Kidney (tissue), 22 donors: ENCODE data around the gene MYL3. TPM values are rescaled to one million over a fixed set of nuclear protein-coding genes. Genes with fewer than 3 reads are reported as not detected.
A peak's percentile ranks its signal among the peaks of the same experiment; 100 is the strongest.
"Not testable (repeated sequence)": the region's sequence is repeated elsewhere in the genome, so short reads cannot be mapped to it uniquely, and the experiment has no call there.

Experiments
- DNase-seq, 5 donors: peaks; one replicate each; pipeline ENCODE4 v3.0.0-alpha.2; 2013 to 2020
- FAIRE-seq: peaks from 2 replicates; lab custom pipeline; 2012; peaks lifted over from hg19 to GRCh38; lab: Jason Lieb, UNC
- H3K27ac ChIP-seq, 2 donors: one replicate each; pipeline ENCODE4 v1.7.0; 2013; ENCODE audit warnings: low read depth in 2 of 2, low read length in 2 of 2, inconsistent platforms in 1 of 2
- H3K27me3 ChIP-seq: one replicate; pipeline ENCODE4 v1.7.1; 2013; ENCODE audit warnings: low read length, inconsistent platforms; ENCODE audit not compliant: control insufficient read depth, insufficient read depth
- H3K36me3 ChIP-seq, 3 donors: one replicate each; pipeline versions ENCODE4 v1.7.0 to v1.7.1; 2013; ENCODE audit warnings: low read length in 3 of 3, control low read depth in 1 of 3, inconsistent platforms in 1 of 3; ENCODE audit not compliant: insufficient read depth in 3 of 3, control insufficient read depth in 2 of 3
- H3K4me1 ChIP-seq, 3 donors: one replicate each; pipeline versions ENCODE4 v1.7.0 to v1.7.1; 2013; ENCODE audit warnings: low read length in 3 of 3, inconsistent platforms in 1 of 3, low read depth in 1 of 3; ENCODE audit not compliant: control insufficient read depth in 2 of 3, insufficient read depth in 2 of 3
- H3K4me3 ChIP-seq, 3 donors: one replicate each; pipeline versions ENCODE4 v1.7.0 to v1.8.1; 2013; ENCODE audit warnings: low read length in 3 of 3, control low read depth in 1 of 3, inconsistent platforms in 1 of 3
- H3K9ac ChIP-seq, 3 donors: one replicate each; pipeline versions ENCODE4 v1.7.0 to v1.7.1; 2013; ENCODE audit warnings: low read length in 3 of 3, control low read depth in 1 of 3, inconsistent platforms in 1 of 3
- H3K9me3 ChIP-seq, 3 donors: one replicate each; pipeline versions ENCODE4 v1.7.0 to v1.7.1; 2013; ENCODE audit warnings: low read length in 3 of 3, control low read depth in 1 of 3, inconsistent platforms in 1 of 3; ENCODE audit not compliant: control insufficient read depth in 2 of 3, insufficient read depth in 1 of 3
- CTCF ChIP-seq: IDR thresholded peaks from 3 replicates; pipeline ENCODE4 v1.5.1; 2012; ENCODE audit warnings: mild to moderate bottlenecking, moderate library complexity, borderline replicate concordance; ENCODE audit not compliant: insufficient read depth; ENCODE audit errors: extremely low read depth
- intact Hi-C: fragments of 100-400 bp; cut with DNase I; formaldehyde crosslinking; loops from one replicate; pipeline ENCODE4 v1.11.1; 2022
- long read RNA-seq, 10 donors: library from polyadenylated mRNA in 1 of 10; unstranded in 1 of 10; transcript quantifications; one replicate each; pipeline ENCODE4 v2.0.0 and lab custom pipeline, GENCODE V29; 2021 to 2026
- polyA plus RNA-seq: library from polyadenylated mRNA; stranded (reverse); fragments of 350-450 nt; fragmentation: Illumina TruSeq; extraction: RNeasy Lipid Tissue Mini Kit (QIAGEN cat#74804); gene quantifications from one replicate; pipeline ENCODE4 v1.2.3, GENCODE V29; 2014; ENCODE audit warnings: low read depth, low replicate concordance; ENCODE audit not compliant: insufficient read depth
- total RNA-seq: library from RNA; stranded (reverse); fragmentation: NEBNext Ultra II Directional; extraction: Animal tissue kit (Norgen Biotek cat#: 25700); gene quantifications from one replicate; pipeline ENCODE4 v1.2.1, GENCODE V29; 2021
- donor health status: control.
- donor health status: control.
- donor health status: control.
- donor health status: control.
- donor health status: control.
- donor health status: DM: yes; HTN: yes; CAD: no.
- donor health status: Normal renal cell carcinoma (clear cell type).

Gene MYL3
- total RNA-seq, result 41.3 TPM
- polyA plus RNA-seq, result 81.9 TPM
- long read RNA-seq, donor 1, partial matches to known transcripts, result 160 of 167 reads
- long read RNA-seq, donor 1, other reads (novel, unspliced or antisense), result 5 of 167 reads
- long read RNA-seq, donor 2, partial matches to known transcripts, result 0 of 3 reads
- long read RNA-seq, donor 2, other reads (novel, unspliced or antisense), result 0 of 3 reads
- long read RNA-seq, donor 3, partial matches to known transcripts, result 82 of 83 reads
- long read RNA-seq, donor 3, other reads (novel, unspliced or antisense), result 0 of 83 reads
- long read RNA-seq, donor 4, partial matches to known transcripts, result 145 of 157 reads
- long read RNA-seq, donor 4, other reads (novel, unspliced or antisense), result 12 of 157 reads
- long read RNA-seq, donor 5, result 0 reads
- long read RNA-seq, donor 6, partial matches to known transcripts, result 59 of 62 reads
- long read RNA-seq, donor 6, other reads (novel, unspliced or antisense), result 0 of 62 reads
- long read RNA-seq, donor 7, partial matches to known transcripts, result 9 of 31 reads
- long read RNA-seq, donor 7, other reads (novel, unspliced or antisense), result 22 of 31 reads
- long read RNA-seq, donor 8, partial matches to known transcripts, result 45 of 46 reads
- long read RNA-seq, donor 8, other reads (novel, unspliced or antisense), result 0 of 46 reads
- long read RNA-seq, donor 9, partial matches to known transcripts, result 0 of 1 reads
- long read RNA-seq, donor 9, other reads (novel, unspliced or antisense), result 0 of 1 reads
- long read RNA-seq, donor 10, partial matches to known transcripts, result 107 of 108 reads
- long read RNA-seq, donor 10, other reads (novel, unspliced or antisense), result 0 of 108 reads

GRCh38 chr3:46863261-46863782, at the start of gene MYL3:
MYL3 (minus strand) TSS chr3:46863444; CDS start chr3:46863390, 54 bp downstream.
- Histone ChIP-seq H3K27ac (no peak within 1 kb of the TSS), H3K9ac (no peak within 1 kb of the TSS), H3K4me1 (peaks cover 0 to 39% (median 29%) of the 10 kb centered on the region in 3 donors), H3K27me3 (no peaks in the 10 kb centered on the region), H3K4me3 (no peak within 1 kb of the TSS), H3K36me3 (no peaks in the 10 kb centered on the region), H3K9me3 (no peaks in the 10 kb centered on the region)
- no peak for FAIRE-seq
- DNase-seq, result peak in 2 of 5 donors; percentile 30 to 36
- intact Hi-C loops, result no loop called here
- TF ChIP-seq CTCF, result no peak

- H3K9ac ChIP-seq, result no peak overlapping the region
- DNase-seq, result no peak
- H3K9me3 ChIP-seq, result no peaks in the 10 kb centered on the region
- TF ChIP-seq CTCF, result no peak
- no peak overlapping the region for H3K27ac ChIP-seq
- no peaks in the 10 kb centered on the region for H3K27me3 ChIP-seq
- intact Hi-C loops, result loop anchor here (5.0 kb wide), 1 partner anchor 206 kb away; no protein-coding TSS in a partner anchor
- H3K4me3 ChIP-seq, result no peak overlapping the region
- peaks cover 0 to 20% (median 8%) of the 10 kb centered on the region in 3 donors for H3K4me1 ChIP-seq
- no peak for FAIRE-seq
- peaks cover 0 to 6% (median 5%) of the 10 kb centered on the region in 3 donors for H3K36me3 ChIP-seq
Observed at GRCh38 chr3:46912986-46913385, 49.7 kb upstream of the MYL3 start.

- H3K27ac ChIP-seq, H3K9me3 ChIP-seq, H3K4me3 ChIP-seq, H3K27me3 ChIP-seq, FAIRE-seq, H3K36me3 ChIP-seq, H3K9ac ChIP-seq: not testable (repeated sequence)
- intact Hi-C loops, result loop anchor here (5.0 kb wide), 1 partner anchor 204 kb away; no protein-coding TSS in a partner anchor
- H3K4me1 ChIP-seq, result peaks cover 0 to 24% (median 8%) of the 10 kb centered on the region in 3 donors
- peak in 2 of 5 donors; percentile 20 to 29 for DNase-seq
Observed at GRCh38 chr3:46910914-46911313, 47.7 kb upstream of the MYL3 start.
